Mammary epithelial cell (primary cell): ENCODE data around the gene EPG5.

Source experiments
- EZH2 ChIP-seq: IDR thresholded peaks from 2 replicates; pipeline ENCODE4 v1.6.1; 2012; ENCODE audit warnings: low read length, inconsistent platforms, borderline replicate concordance
- TF ChIP-seq, protein P1 (sequence below), 2 donors: IDR thresholded peaks in 1 of 2; conservative IDR thresholded peaks in 1 of 2; 2 replicates each; pipeline ENCODE4 v1.5.1; 2011 to 2012; ENCODE audit warnings: inconsistent platforms in 2 of 2, low read length in 2 of 2, mild to moderate bottlenecking in 2 of 2, control low read depth in 1 of 2, low read depth in 1 of 2; ENCODE audit not compliant: insufficient read depth in 1 of 2; ENCODE audit errors: extremely low read depth in 1 of 2

- TF ChIP-seq EZH2, result no peak
- TF ChIP-seq, protein P1, sequence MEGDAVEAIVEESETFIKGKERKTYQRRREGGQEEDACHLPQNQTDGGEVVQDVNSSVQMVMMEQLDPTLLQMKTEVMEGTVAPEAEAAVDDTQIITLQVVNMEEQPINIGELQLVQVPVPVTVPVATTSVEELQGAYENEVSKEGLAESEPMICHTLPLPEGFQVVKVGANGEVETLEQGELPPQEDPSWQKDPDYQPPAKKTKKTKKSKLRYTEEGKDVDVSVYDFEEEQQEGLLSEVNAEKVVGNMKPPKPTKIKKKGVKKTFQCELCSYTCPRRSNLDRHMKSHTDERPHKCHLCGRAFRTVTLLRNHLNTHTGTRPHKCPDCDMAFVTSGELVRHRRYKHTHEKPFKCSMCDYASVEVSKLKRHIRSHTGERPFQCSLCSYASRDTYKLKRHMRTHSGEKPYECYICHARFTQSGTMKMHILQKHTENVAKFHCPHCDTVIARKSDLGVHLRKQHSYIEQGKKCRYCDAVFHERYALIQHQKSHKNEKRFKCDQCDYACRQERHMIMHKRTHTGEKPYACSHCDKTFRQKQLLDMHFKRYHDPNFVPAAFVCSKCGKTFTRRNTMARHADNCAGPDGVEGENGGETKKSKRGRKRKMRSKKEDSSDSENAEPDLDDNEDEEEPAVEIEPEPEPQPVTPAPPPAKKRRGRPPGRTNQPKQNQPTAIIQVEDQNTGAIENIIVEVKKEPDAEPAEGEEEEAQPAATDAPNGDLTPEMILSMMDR (conservative IDR thresholded peaks at IDR 0.05 in 1 of 2, IDR thresholded peaks at IDR 0.05 in 1 of 2; ENCODE audit: extremely low read depth in 1 of 2, insufficient read depth in 1 of 2, low read depth in 1 of 2, low read length in 2 of 2), result no peak
Observed at GRCh38 chr18:45806226-45806625, 160.9 kb downstream of the EPG5 start.
